A673 (cell line): ENCODE results near the gene FGFR3.

Experiments used
- CTCF ChIP-seq: fragments of 300-800, 200-600 bp; sonication (generic); conservative IDR thresholded peaks from 2 replicates; pipeline ENCODE4 v1.5.1; 2017; ENCODE audit warnings: low read depth, mild to moderate bottlenecking, antibody characterized with exemption, low read length, moderate library complexity, mixed read lengths
- EZH2 ChIP-seq: fragments of 200-600 bp; sonication (generic); IDR thresholded peaks from 2 replicates; pipeline ENCODE4 v1.6.1; 2017; ENCODE audit warnings: borderline replicate concordance, low read depth, mild to moderate bottlenecking, mixed read lengths, antibody characterized with exemption, low read length; ENCODE audit not compliant: poor library complexity, severe bottlenecking

- TF ChIP-seq CTCF (no peak), EZH2 (no peak)
These were observed 15.1 kb upstream of the FGFR3 start for GRCh38 chr4:1777822-1778641.
